Upper lobe of right lung (tissue), 1 donor: Measurements from ENCODE around the gene STK40. TPM values are rescaled to one million over a fixed set of nuclear protein-coding genes. Genes with fewer than 3 reads are reported as not detected.
A peak's percentile ranks its signal among the peaks of the same experiment; 100 is the strongest.

Source experiments
- ATAC-seq: fragments of 200-7000 bp; cut with Tn5 transposase; one replicate; pipeline ENCODE4 v1.9.1; 2020; ENCODE audit warnings: mild to moderate bottlenecking, moderate library complexity
- DNase-seq: peaks from one replicate; pipeline ENCODE4 v3.0.0-alpha.2; 2020
- H3K27ac ChIP-seq: fragments of 200-600 bp; one replicate; pipeline ENCODE4 v1.8.0; 2022
- H3K27me3 ChIP-seq: fragments of 200-600 bp; one replicate; pipeline ENCODE4 v1.8.0; 2022; ENCODE audit warnings: mild to moderate bottlenecking
- H3K36me3 ChIP-seq: fragments of 200-600 bp; one replicate; pipeline ENCODE4 v1.8.0; 2022
- H3K4me1 ChIP-seq: fragments of 200-600 bp; one replicate; pipeline ENCODE4 v1.8.0; 2022
- H3K4me3 ChIP-seq: fragments of 200-600 bp; one replicate; pipeline ENCODE4 v1.8.0; 2022; ENCODE audit warnings: mild to moderate bottlenecking
- H3K9me3 ChIP-seq: fragments of 200-600 bp; one replicate; pipeline ENCODE4 v1.8.0; 2022
- intact Hi-C: fragments of 100-400 bp; cut with DNase I; formaldehyde crosslinking; loops from one replicate; pipeline ENCODE4 v1.11.0; 2022
- total RNA-seq: library from RNA; stranded (reverse); fragmentation: NEBNext Ultra II Directional; extraction: Animal tissue kit (Norgen Biotek cat#: 25700); gene quantifications from one replicate; pipeline ENCODE4 v1.2.1, GENCODE V29; 2021
- TF ChIP-seq, protein P1 (sequence below): fragments of 200-600 bp; IDR thresholded peaks from one replicate; pipeline ENCODE4 v1.8.0; 2022; ENCODE audit warnings: antibody characterized with exemption
- donor health status: DM: no; HTN: yes; CAD: no; lungs with severe emphysema.

STK40 gene
- total RNA-seq, 1 donor from 2014 or later, result 78.9 TPM

DNA sequence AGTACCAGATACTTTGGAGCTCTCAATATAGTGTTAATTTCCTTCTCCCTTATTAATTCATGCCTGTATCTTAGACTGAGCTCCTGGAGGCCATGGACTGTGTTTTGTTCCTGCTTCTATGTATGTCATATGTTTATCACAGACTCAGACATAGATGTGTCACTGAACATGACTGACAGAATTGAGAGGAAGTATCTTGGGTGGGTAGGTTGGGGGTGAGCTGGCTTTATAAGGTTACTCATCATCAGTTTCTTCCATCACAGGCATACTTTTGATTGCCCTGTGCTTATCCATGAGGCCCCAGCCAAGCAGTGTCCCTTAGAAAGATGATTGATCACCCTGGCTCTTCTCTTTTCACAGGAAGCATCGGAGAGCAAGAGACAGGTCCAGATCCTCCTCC lies 85.2 kb downstream of the STK40 start:
- ATAC-seq, result peak; percentile 36
- TF ChIP-seq, protein P1, sequence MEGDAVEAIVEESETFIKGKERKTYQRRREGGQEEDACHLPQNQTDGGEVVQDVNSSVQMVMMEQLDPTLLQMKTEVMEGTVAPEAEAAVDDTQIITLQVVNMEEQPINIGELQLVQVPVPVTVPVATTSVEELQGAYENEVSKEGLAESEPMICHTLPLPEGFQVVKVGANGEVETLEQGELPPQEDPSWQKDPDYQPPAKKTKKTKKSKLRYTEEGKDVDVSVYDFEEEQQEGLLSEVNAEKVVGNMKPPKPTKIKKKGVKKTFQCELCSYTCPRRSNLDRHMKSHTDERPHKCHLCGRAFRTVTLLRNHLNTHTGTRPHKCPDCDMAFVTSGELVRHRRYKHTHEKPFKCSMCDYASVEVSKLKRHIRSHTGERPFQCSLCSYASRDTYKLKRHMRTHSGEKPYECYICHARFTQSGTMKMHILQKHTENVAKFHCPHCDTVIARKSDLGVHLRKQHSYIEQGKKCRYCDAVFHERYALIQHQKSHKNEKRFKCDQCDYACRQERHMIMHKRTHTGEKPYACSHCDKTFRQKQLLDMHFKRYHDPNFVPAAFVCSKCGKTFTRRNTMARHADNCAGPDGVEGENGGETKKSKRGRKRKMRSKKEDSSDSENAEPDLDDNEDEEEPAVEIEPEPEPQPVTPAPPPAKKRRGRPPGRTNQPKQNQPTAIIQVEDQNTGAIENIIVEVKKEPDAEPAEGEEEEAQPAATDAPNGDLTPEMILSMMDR, result no peak
- intact Hi-C loops, result no loop called here
- no peaks in the 10 kb centered on the region for H3K27me3 ChIP-seq
- H3K36me3 ChIP-seq, result peaks cover 89% of the 10 kb centered on the region
- H3K4me1 ChIP-seq, result peaks cover 7% of the 10 kb centered on the region
- no peak overlapping the region for H3K4me3 ChIP-seq
- DNase-seq, result no peak
- H3K9me3 ChIP-seq, result no peaks in the 10 kb centered on the region
- peak overlapping the region; percentile 63 for H3K27ac ChIP-seq

DNA sequence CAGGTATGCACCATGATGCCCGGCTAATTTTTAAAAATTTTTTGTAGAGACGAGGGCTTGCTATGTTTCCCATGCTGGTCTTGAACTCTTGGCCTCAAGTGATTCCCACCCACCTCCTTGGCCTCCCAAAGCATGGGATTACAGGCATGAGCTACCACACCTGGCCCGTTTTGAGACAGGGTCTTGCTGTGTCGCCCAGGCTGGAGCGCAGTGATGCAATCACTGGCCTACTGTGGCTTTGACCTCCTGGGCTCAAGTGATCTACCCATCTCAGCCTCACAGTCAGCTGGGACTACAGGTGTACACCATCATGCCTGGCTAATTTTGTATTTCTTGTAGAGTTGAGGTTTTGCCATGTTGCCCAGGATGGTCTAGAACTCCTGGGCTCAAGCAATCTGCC lies 87.1 kb downstream of the STK40 start:
- Histone ChIP-seq H3K27me3 (no peaks in the 10 kb centered on the region), H3K36me3 (peaks cover 93% of the 10 kb centered on the region), H3K4me1 (peaks cover 4% of the 10 kb centered on the region), H3K27ac (no peak overlapping the region), H3K9me3 (no peaks in the 10 kb centered on the region), H3K4me3 (no peak overlapping the region)
- intact Hi-C loops, result no loop called here
- ATAC-seq (no peak), DNase-seq (no peak)
- TF ChIP-seq, protein P1, result no peak

DNA sequence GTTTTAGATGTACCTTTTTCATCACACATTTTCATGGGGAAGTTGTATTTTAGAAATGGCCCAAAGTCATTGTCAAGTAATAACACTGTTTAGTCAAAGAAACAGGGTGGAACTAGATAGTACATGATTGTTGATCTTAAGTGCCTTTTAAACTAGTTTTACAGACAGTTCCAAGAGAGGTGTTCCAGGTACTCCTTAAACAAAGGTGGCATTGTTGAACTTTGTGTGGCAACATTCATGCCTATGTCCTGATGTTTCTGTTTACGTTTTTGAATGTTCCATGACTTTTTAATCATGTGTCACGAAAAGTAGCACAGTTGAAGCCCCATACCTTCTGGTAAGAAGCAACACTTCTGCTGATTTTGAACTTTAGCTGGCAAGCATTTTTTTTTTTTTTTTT lies 88.7 kb downstream of the STK40 start:
- no peak overlapping the region for H3K27ac ChIP-seq
- no peak for DNase-seq
- peaks cover 4% of the 10 kb centered on the region for H3K4me1 ChIP-seq
- no peaks in the 10 kb centered on the region for H3K27me3 ChIP-seq
- TF ChIP-seq, protein P1, result no peak
- no peak overlapping the region for H3K4me3 ChIP-seq
- no peak for ATAC-seq
- H3K36me3 ChIP-seq, result peaks cover 93% of the 10 kb centered on the region
- intact Hi-C loops, result no loop called here
- H3K9me3 ChIP-seq, result no peaks in the 10 kb centered on the region

DNA sequence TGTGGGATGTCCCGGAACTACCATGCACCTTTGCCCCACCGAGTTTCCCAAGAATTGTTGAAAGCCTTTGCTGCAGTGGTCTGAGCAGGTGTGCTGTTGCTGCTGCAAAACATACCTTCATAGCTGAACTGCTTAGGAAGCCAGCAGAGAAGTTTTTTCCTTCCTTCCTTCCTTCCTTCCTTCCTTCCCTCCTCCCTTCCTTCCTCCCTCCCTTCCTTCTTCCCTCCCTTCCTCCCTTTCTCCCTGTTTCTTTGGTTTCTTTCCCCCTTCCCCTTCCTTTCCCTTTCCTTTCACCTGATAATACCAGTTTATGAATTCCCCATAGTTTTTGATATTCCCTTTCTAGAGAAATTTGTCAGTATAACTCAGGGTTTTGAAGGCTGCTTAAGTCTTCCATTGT lies 90.3 kb downstream of the STK40 start:
- TF ChIP-seq, protein P1, result no peak
- Histone ChIP-seq H3K9me3 (no peaks in the 10 kb centered on the region), H3K36me3 (peaks cover 93% of the 10 kb centered on the region), H3K4me3 (no peak overlapping the region), H3K27ac (no peak overlapping the region), H3K4me1 (peaks cover 7% of the 10 kb centered on the region), H3K27me3 (no peaks in the 10 kb centered on the region)
- DNase-seq (no peak), ATAC-seq (no peak)
- intact Hi-C loops, result no loop called here

Other genes with a start within 250 kb of the STK40 start
- gene TRAPPC3, start 236.4 kb downstream of the STK40 start, total RNA-seq, result 63.1 TPM
- gene MAP7D1, start 229.8 kb downstream of the STK40 start, total RNA-seq, result 114 TPM
- gene THRAP3, start 161.5 kb downstream of the STK40 start, total RNA-seq, result 88.6 TPM
- gene SH3D21, start 79.6 kb downstream of the STK40 start, total RNA-seq, result 10.2 TPM
- 27.2 TPM for gene EVA1B, start 62.3 kb downstream of the STK40 start, total RNA-seq
- gene LSM10, start 12.0 kb upstream of the STK40 start, total RNA-seq, result 39.4 TPM
- 8.2 TPM for gene OSCP1, start 64.5 kb upstream of the STK40 start, total RNA-seq
- gene MRPS15, start 78.5 kb upstream of the STK40 start, total RNA-seq, result 65.0 TPM
- gene CSF3R, start 97.0 kb upstream of the STK40 start, total RNA-seq, result 202 TPM